ENCODE measurements around the gene KMT2B.
A peak's percentile ranks its signal among the peaks of the same experiment; 100 is the strongest.

Gene KMT2B

DNA sequence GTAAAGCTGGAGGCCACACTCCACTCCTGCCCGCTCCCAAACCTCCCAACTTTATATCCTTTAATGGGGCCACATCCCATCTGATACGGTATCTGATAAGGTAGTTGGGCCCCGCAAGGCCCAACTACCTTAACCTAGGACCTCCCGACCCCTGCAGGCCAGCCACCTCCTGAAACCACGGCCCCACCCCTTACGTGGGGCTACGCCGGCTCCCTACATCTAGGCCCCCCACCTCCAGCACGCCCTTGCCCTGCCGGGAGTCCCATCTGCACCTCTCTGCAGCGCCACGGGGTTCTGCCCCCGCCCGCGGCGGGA is 22.3 kb downstream of the KMT2B start (continued):
- TF ChIP-seq ZNF777 (tag by site-specific recombination; IDR thresholded peaks at IDR 0.05; ENCODE audit: borderline replicate concordance) = peak; percentile 97; the same call in 1 of the 2 replicates
- TF ChIP-seq ZNF138 (tag by site-specific recombination; IDR thresholded peaks at IDR 0.05; ENCODE audit: borderline replicate concordance) = no peak
- TF ChIP-seq ZNF449 (tag by site-specific recombination; IDR thresholded peaks at IDR 0.05) = peak; percentile 53
- no peak for TF ChIP-seq ZNF776 (tag by site-specific recombination; IDR thresholded peaks at IDR 0.05; ENCODE audit: borderline replicate concordance)
- TF ChIP-seq ZNF473 (tag by site-specific recombination; IDR thresholded peaks at IDR 0.05) = no peak
- no peak for TF ChIP-seq ZNF626 (tag by site-specific recombination; IDR thresholded peaks at IDR 0.05)
- 0 out of 2 replicates have a peak, but pooled peaks have one; percentile 35 for TF ChIP-seq ZNF76 (tag by site-specific recombination; IDR thresholded peaks at IDR 0.05; ENCODE audit: borderline replicate concordance, low read depth)
- TF ChIP-seq SP7 (tag by site-specific recombination; IDR thresholded peaks at IDR 0.05) = no peak
- TF ChIP-seq PATZ1 (tag by site-specific recombination; IDR thresholded peaks at IDR 0.05) = 0 out of 2 replicates have a peak, but pooled peaks have one; percentile 80
- no peak for TF ChIP-seq ZNF174 (tag by site-specific recombination; IDR thresholded peaks at IDR 0.05)
- 0 out of 2 replicates have a peak, but pooled peaks have one; percentile 9 for TF ChIP-seq ZNF501 (tag by site-specific recombination; IDR thresholded peaks at IDR 0.05)
- TF ChIP-seq EGR2 (tag by site-specific recombination; IDR thresholded peaks at IDR 0.05; ENCODE audit: low read depth) = no peak
- peak; percentile 69; the same call in 1 of the 2 replicates for TF ChIP-seq HIC1 (tag by site-specific recombination; IDR thresholded peaks at IDR 0.05)
- TF ChIP-seq, protein P1, sequence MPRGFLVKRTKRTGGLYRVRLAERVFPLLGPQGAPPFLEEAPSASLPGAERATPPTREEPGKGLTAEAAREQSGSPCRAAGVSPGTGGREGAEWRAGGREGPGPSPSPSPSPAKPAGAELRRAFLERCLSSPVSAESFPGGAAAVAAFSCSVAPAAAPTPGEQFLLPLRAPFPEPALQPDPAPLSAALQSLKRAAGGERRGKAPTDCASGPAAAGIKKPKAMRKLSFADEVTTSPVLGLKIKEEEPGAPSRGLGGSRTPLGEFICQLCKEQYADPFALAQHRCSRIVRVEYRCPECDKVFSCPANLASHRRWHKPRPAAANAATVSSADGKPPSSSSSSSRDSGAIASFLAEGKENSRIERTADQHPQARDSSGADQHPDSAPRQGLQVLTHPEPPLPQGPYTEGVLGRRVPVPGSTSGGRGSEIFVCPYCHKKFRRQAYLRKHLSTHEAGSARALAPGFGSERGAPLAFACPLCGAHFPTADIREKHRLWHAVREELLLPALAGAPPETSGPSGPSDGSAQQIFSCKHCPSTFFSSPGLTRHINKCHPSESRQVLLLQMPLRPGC (tag by site-specific recombination; IDR thresholded peaks at IDR 0.05) = 0 out of 2 replicates have a peak, but pooled peaks have one; percentile 43
- 0 out of 2 replicates have a peak, but pooled peaks have one; percentile 42 for TF ChIP-seq ZFP37 (tag by site-specific recombination; IDR thresholded peaks at IDR 0.05)
- TF ChIP-seq ZNF274 (IDR thresholded peaks at IDR 0.05; ENCODE audit: low read length) = no peak
- TF ChIP-seq ZNF274 (tag by site-specific recombination; IDR thresholded peaks at IDR 0.05; ENCODE audit: borderline replicate concordance) = no peak
- no peak for TF ChIP-seq ZNF660 (tag by site-specific recombination; IDR thresholded peaks at IDR 0.05)
- TF ChIP-seq ZNF510 (tag by site-specific recombination; IDR thresholded peaks at IDR 0.05; ENCODE audit: insufficient replicate concordance) = no peak
- TF ChIP-seq ZNF837 (tag by site-specific recombination; IDR thresholded peaks at IDR 0.05) = 0 out of 2 replicates have a peak, but pooled peaks have one; percentile 54
- peak; percentile 55 for TF ChIP-seq WT1 (tag by site-specific recombination; IDR thresholded peaks at IDR 0.05)
- TF ChIP-seq, protein P2, sequence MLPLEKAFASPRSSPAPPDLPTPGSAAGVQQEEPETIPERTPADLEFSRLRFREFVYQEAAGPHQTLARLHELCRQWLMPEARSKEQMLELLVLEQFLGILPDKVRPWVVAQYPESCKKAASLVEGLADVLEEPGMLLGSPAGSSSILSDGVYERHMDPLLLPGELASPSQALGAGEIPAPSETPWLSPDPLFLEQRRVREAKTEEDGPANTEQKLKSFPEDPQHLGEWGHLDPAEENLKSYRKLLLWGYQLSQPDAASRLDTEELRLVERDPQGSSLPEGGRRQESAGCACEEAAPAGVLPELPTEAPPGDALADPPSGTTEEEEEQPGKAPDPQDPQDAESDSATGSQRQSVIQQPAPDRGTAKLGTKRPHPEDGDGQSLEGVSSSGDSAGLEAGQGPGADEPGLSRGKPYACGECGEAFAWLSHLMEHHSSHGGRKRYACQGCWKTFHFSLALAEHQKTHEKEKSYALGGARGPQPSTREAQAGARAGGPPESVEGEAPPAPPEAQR (tag by site-specific recombination; IDR thresholded peaks at IDR 0.05) = 0 out of 2 replicates have a peak, but pooled peaks have one; percentile 38
- TF ChIP-seq ZNF2 (tag by site-specific recombination; IDR thresholded peaks at IDR 0.05) = peak; percentile 15; the same call in 1 of the 2 replicates
- peak; percentile 80 for TF ChIP-seq ZSCAN30 (tag by site-specific recombination; IDR thresholded peaks at IDR 0.05)
- TF ChIP-seq, protein P3, sequence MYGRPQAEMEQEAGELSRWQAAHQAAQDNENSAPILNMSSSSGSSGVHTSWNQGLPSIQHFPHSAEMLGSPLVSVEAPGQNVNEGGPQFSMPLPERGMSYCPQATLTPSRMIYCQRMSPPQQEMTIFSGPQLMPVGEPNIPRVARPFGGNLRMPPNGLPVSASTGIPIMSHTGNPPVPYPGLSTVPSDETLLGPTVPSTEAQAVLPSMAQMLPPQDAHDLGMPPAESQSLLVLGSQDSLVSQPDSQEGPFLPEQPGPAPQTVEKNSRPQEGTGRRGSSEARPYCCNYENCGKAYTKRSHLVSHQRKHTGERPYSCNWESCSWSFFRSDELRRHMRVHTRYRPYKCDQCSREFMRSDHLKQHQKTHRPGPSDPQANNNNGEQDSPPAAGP (tag by site-specific recombination; IDR thresholded peaks at IDR 0.05) = no peak; the same call in 1 of the 2 replicates
- no peak for TF ChIP-seq ZSCAN23 (tag by site-specific recombination; IDR thresholded peaks at IDR 0.05)
- 0 out of 2 replicates have a peak, but pooled peaks have one; percentile 18 for TF ChIP-seq ZNF677 (tag by site-specific recombination; IDR thresholded peaks at IDR 0.05)
